GM21381 (cell line): Measurements from ENCODE around the gene TSNAX.

Source experiments
- ATAC-seq: cut with Tn5 transposase; IDR thresholded peaks from one replicate; pipeline ENCODE4 v1.9.1; 2021; ENCODE audit warnings: mild to moderate bottlenecking, moderate library complexity; ENCODE audit not compliant: unreplicated experiment

TSNAX gene

DNA sequence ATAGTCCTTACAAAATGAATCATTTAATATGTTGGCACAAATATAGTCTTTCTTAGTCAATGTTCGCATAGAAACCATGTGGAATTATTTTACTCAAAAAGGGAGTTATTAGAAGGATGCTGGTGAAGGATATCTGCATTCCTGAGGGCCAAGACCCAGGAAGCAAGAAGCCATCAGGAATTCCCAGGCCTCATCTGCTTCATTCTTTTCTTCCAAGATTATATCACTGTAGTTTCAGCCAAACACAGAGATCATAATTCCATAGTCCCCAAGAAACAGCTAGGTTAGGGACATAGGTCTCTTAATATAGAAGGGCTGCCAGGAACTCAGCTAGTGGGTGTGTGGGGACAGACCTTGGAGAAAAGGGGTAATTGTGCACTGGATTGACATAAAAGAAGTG lies 69.5 kb downstream of the TSNAX start:
- no peak for ATAC-seq

DNA sequence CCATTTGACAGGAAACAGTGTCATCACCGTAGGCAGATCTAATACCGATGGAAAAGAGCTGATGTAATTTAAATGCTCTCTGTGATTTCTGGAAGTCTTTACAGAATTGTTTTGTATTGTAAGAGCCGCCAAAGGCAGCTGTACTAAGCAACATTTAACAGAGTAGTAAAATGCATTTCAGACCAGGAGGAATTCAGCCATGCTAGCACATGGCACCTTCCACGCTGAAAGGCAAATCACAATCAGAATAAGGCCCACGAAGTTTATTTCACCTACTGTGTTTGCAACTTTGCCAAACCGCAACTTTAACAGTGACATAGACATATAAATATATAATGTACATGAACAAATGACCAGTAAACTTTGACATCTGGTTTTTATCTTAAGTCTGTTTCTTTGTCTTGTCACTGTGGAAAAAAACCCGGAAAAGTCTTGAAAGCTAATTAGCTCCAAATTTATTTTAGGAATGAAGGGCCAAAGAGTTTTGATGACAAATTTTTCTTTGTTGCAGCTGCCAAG lies 72.0 kb downstream of the TSNAX start:
- ATAC-seq = no peak

DNA sequence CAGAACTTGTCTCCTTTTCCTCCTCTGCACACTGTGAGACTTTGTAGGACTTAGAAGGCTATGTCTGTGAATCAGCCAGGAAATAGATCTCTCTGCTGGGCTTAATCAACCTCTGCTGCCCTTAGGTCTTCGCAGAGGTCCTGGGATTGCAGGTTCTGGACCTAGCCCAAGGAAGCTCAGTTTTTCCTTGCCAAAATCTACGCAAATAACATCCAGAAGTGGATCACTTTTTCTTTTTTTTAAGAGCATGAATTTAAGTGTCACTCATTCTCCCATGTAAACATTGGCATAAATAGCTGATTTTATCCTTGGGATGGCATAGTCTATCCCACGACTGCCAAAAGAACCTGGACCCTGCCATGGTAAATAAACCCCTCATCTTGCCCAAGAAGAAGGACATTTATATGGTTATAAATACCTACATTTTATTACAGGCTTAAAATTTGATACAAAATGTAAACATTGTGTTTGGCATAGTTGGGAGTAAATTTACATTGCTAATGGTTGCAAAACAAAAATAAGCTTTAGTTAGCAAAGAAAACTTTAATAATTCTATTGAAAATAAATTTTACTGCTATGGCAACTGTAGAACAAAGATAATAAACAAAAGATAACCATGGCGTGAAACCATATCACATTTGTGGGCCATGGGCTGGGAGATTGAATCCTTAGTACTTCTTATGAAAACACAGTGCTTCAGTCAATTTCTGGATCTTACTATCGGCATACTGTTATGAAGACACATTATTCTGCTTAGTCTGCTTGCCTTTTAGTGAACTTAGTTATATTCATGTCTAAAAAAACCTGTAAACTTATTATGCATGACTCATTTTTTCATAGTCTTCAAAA lies 73.6 kb downstream of the TSNAX start:
- ATAC-seq = no peak

DNA sequence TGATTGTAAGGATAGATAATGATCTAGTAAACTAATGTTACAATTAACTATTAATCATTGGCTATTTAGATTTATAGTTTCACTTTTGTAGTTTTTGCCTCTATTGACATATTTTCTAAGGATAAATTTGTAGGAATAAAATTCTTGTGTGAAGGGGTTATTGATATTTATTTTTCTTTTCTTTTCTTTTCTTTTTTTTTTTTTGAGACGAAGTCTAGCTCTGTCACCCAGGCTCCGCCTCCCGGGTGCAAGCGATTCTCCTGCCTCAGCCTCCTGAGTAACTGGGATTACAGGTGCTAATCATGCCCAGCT lies 74.2 kb downstream of the TSNAX start:
- ATAC-seq = no peak

DNA sequence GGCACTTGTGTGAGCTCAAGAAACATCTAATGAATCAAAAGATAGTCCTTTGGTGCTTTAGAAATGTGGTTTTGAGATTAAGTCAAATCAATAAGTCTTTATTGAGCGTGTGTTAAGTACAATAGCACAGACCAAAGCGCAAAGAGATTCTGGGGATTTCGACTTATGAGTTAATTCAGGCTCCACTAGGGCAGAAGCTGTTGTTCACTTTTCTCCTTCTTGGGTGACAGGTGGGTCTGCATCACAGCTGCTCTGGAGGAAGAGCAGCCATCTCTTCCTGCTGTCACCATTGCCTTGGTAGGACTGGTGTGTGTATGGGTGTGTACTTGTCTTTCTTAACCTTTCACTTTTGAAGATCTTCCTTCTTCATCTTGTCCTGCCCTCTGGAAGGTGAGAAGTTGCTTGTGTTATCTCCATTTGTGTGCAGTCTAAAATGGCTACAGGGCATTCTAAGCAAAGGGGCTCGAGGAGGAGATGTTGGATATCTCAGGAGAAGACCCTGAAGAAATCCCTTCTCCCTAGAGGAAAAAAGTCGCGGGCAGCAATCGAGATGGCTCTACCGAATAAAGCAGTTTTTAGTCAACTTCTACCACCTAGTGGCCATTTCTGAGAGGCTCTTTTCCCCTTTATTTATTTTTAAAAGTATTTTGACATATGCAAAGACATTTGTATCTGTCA lies 75.3 kb downstream of the TSNAX start:
- ATAC-seq = peak; percentile 66

DNA sequence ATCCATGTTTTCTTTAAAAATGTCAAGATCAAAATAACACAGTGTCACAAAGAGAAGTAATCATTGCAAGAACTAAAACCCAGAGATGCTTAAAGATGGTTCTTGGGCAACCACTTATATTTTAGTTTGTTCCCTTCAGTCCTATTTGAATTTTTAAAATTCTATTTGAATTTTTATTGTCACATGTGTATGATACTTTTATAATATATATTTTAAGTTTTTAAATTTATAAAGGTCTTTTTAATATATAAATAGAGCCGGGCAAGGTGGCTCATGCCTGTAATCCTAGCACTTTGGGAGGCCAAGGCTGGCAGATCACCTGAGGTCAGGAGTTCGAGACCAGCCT lies 75.8 kb downstream of the TSNAX start:
- ATAC-seq = no peak

DNA sequence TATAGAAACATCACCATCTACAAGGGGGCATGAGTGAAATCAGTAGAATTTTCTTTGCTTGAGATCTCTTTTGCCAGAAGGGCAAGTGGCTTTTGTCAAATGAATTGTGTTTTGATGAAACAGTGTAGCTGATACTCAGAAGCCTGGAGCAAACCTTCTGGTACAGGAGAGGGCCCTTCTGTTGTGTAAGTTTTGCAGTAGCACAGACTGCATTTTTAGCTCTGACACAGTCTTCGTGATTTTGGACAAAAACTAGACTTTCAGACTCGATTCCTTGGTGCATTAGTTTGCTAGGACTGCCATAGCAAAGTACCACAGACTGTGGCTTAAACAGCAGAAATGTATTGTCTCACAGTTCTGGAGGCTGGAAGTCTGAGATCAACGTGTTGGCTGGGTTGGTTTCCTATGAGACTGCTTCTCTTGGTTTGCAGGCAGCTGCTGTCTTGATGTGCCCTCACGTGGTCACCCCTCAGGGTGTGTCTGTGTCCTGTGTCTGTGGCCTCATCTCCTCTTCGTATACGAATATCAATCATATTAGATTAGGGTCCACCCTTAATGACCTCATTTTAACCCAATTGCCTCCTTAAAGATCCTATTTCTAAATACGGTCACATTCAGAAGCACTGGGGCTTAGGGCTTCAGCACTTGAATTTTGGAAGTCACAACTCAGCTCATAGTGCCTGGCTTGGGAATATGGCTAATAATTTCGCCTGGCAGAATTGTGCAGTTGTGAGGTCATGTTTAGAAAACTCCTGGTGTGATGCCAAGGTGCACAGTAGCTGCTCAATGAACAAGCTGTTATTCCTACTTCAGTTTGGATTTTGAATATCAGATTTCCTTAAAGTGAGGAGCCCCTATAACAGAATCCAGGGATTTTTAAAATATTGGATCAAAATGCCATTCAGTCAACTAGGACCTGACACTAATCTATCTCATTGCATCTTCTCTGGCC lies 77.0 kb downstream of the TSNAX start:
- ATAC-seq = no peak

DNA sequence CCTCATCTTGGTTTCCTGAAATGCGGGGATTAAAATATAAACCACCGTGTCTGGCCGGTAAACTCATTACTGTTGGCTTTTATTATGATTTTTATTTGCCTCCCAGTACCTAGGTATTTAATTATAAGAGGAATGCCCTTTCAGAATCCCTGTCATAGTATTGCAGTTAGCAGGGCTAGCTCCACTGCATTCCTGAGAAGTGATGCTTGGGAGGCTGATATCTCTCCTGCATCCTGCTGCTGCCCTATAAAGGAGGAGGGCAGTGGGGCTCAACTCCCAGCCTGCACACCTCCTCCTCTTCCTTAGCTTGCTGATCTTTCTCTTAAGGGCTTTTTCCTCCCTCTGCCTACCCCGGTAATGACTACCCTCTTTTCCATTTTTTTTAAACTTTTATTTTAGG lies 78.2 kb downstream of the TSNAX start:
- no peak for ATAC-seq

DNA sequence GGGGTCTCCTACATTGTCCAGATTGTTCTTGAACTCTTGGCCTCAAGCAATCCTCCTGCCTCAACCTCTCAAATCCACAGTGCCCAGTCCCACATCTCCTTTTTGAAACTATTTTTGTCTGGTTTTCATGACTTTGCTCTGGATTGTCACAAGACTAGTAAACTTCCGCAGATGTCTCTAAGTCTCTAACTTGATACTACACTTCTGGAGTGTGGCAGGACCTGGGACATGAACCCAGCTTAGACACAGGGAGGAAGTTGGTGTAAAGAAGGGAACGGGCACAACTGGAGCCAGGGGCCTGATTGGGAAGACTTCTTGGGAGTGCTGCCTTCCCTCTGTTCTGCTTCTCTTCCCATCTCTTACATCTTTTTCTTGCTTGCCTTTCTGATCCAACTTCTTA lies 81.9 kb downstream of the TSNAX start:
- ATAC-seq = no peak

DNA sequence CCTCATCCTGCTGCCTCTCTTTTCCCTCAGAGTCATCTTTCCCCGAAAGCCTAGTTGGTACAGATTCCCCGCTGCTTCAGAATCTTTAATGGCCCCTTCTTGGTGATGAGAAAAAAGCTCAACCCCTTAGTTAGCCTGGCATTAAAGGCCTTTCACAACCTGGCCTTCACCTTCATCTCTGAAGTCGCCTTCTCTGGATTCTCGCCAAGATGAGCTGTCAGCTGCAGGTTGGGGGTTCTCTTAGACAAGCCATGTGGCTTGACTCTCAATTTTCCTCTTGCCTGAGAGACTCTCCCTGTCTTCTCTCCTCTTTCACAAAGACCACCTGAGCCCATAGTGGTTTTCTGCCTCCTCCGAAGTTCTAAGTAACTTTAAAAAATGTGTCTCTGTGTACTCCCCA lies 82.6 kb downstream of the TSNAX start:
- no peak for ATAC-seq

DNA sequence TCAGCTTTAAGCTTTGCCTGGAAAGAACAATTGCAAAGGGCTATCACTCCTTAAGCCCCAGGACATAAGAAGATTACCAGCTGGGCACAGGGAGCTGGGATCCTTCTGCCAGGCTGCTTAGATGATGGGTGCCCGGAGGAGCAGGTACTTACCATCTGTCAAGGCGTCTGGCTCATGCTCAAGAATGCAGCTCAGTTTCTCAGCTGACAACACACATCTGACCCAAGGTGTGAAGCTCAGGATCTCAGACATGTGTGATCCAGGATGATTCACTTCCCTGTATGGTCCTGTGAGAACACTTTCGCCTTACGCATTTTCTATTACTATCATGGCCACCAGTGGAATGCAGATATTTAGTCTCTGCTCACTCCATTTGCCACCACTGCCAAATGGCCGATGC lies 83.4 kb downstream of the TSNAX start:
- no peak for ATAC-seq

DNA sequence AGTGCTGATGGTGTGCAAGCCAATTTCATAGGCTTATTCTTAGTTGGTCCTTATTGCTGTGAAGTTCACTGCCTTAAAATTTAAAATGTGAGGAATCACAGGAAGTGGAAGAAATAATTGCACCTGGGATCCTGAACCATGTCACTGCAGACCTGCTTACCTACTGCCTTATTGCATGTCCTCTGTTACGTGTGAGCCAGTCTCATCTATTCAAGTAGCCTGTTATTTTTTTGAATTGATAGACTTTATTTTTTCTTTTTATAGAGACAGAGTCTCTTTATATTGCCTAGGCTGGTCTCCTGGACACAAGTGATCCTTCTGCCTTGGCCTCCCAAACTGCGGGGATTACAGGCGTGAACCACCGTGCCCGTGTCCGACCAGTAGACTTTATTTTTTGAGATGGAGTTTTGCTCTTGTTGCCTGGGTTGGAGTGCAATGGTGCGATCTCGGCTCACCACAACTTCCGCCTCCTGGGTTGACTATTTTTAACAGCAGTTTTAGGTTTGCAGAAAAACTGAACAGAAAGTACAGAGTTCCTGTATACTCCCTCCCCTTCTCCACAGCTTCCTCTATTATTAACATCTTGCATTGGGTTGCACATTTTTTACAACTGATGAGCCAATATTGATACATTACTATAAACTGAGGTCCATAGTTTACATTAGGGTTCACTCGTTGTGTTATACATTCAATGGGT lies 84.1 kb downstream of the TSNAX start:
- peak; percentile 96 for ATAC-seq

DNA sequence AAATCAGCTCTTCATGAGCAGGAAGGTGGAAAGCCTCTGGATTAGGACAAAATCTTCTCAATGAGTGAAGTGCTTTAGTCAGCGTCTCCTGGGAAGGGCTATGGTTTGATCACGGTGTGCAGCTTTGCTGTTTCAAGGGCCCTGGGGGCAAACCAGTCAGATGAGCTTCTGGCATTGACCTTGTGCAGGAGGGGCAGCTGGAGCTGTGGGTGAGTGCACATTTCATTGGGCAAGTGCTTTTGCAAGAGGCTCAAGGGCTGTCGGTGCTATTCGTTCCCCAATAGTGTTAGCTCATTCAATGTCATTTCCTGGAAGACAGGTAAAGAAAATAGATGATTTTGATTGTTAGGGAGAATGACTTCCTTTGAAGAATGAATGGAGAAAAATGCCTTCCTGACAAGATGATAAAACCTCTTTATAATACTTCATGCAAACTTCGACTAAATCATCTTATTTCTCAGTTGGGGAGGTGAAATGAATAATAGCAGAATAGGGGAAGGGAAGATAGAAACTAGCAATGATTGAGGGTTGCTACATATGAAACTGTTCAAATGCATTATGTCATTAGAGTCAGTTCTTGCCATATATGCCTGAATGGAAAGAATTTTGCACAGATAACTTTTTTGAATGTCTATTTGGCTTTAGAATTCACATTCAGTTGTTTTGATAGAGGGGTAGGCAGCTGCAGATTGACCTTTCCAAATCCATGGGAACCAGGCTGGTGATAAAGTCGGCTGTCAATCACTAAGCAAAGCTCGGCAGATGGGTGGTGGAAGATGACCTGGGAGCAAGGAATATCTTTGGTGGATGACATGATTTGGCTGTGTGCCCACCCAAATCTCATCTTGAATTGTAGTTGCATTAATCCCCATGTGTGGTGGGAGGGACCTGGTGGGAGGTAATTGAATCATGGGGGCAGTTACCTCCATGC lies 85.2 kb downstream of the TSNAX start:
- no peak for ATAC-seq
